H9 (cell line): ENCODE measurements around the gene ACMSD. TPM values are rescaled to one million over a fixed set of nuclear protein-coding genes. Genes with fewer than 3 reads are reported as not detected.

Experiments used
- DNase-seq: peaks from one replicate; pipeline ENCODE4 v3.0.0-alpha.2; 2017
- H2AFZ ChIP-seq: one replicate; pipeline ENCODE4 v1.6.1; 2013; ENCODE audit warnings: mild to moderate bottlenecking, low read length, control low read depth, moderate library complexity
- H2AK5ac ChIP-seq: 2 replicates; pipeline ENCODE4 v1.6.1; 2013; ENCODE audit warnings: low read length, control low read depth, mixed read lengths; ENCODE audit not compliant: insufficient read length
- H2BK120ac ChIP-seq: one replicate; pipeline ENCODE4 v1.6.1; 2013; ENCODE audit warnings: low read depth, mild to moderate bottlenecking, low read length, control low read depth, inconsistent platforms; ENCODE audit not compliant: poor library complexity, severe bottlenecking
- H2BK12ac ChIP-seq: 2 replicates; pipeline ENCODE4 v1.6.1; 2013; ENCODE audit warnings: low read length, control low read depth, mixed read lengths, low read depth; ENCODE audit not compliant: insufficient read length
- H2BK15ac ChIP-seq: 2 replicates; pipeline ENCODE4 v1.6.1; 2013; ENCODE audit warnings: low read depth, low read length, control low read depth
- H2BK20ac ChIP-seq: one replicate; pipeline ENCODE4 v1.6.1; 2013; ENCODE audit warnings: low read depth, mild to moderate bottlenecking, low read length, control low read depth, inconsistent platforms; ENCODE audit not compliant: poor library complexity, severe bottlenecking
- H2BK5ac ChIP-seq: 2 replicates; pipeline ENCODE4 v1.6.1; 2013; ENCODE audit warnings: low read length, control low read depth, mixed read lengths; ENCODE audit not compliant: insufficient read length
- H3K14ac ChIP-seq: 2 replicates; pipeline ENCODE4 v1.6.1; 2013; ENCODE audit warnings: low read length, control low read depth; ENCODE audit not compliant: insufficient read depth
- H3K18ac ChIP-seq: 2 replicates; pipeline ENCODE4 v1.6.1; 2013; ENCODE audit warnings: low read depth, mild to moderate bottlenecking, mixed read lengths, low read length, control low read depth; ENCODE audit not compliant: insufficient read length
- H3K23ac ChIP-seq: 2 replicates; pipeline ENCODE4 v1.6.1; 2013; ENCODE audit warnings: low read length, control low read depth, mixed read lengths, low read depth; ENCODE audit not compliant: insufficient read length
- H3K23me2 ChIP-seq: 2 replicates; pipeline ENCODE4 v1.6.1; 2013; ENCODE audit warnings: low read depth, mild to moderate bottlenecking, mixed read lengths, low read length, control low read depth; ENCODE audit not compliant: insufficient read length, poor library complexity, severe bottlenecking
- H3K27ac ChIP-seq: 2 replicates; pipeline ENCODE4 v1.5.1; 2013; ENCODE audit warnings: low read length, control low read depth, mixed read lengths, low read depth; ENCODE audit not compliant: insufficient read length
- H3K27me3 ChIP-seq: 2 replicates; pipeline ENCODE4 v1.6.1; 2013; ENCODE audit warnings: low read length, control low read depth, inconsistent platforms; ENCODE audit not compliant: insufficient read depth
- H3K4ac ChIP-seq: 2 replicates; pipeline ENCODE4 v1.6.1; 2013; ENCODE audit warnings: low read depth, mild to moderate bottlenecking, control low read depth, inconsistent platforms, low read length, moderate library complexity
- H3K4me1 ChIP-seq: 2 replicates; pipeline ENCODE4 v1.6.1; 2013; ENCODE audit warnings: low read length, control low read depth, inconsistent platforms; ENCODE audit not compliant: insufficient read depth
- H3K4me2 ChIP-seq: 2 replicates; pipeline ENCODE4 v1.6.1; 2013; ENCODE audit warnings: low read length, control low read depth, mixed read lengths; ENCODE audit not compliant: insufficient read length, insufficient read depth
- H3K56ac ChIP-seq: 2 replicates; pipeline ENCODE4 v1.6.1; 2013; ENCODE audit warnings: low read depth, mild to moderate bottlenecking, mixed read lengths, low read length, control low read depth; ENCODE audit not compliant: insufficient read length
- H3K79me1 ChIP-seq: 2 replicates; pipeline ENCODE4 v1.6.1; 2013; ENCODE audit warnings: low read depth, mild to moderate bottlenecking, moderate library complexity, low read length, control low read depth, inconsistent platforms; ENCODE audit not compliant: insufficient read depth, poor library complexity, severe bottlenecking
- H3K79me2 ChIP-seq: 2 replicates; pipeline ENCODE4 v1.6.1; 2013; ENCODE audit warnings: low read length, control low read depth, inconsistent platforms; ENCODE audit not compliant: insufficient read depth
- H3K9ac ChIP-seq: 2 replicates; pipeline ENCODE4 v1.6.1; 2013; ENCODE audit warnings: low read length, control low read depth, mixed read lengths; ENCODE audit not compliant: insufficient read length; ENCODE audit errors: extremely low read depth
- H3K9me3 ChIP-seq: one replicate; pipeline ENCODE4 v1.6.1; 2013; ENCODE audit warnings: low read depth, low read length, inconsistent platforms; ENCODE audit not compliant: control insufficient read depth
- H3T11ph ChIP-seq: one replicate; pipeline ENCODE4 v1.6.1; 2013; ENCODE audit warnings: mild to moderate bottlenecking, low read length, control low read depth, inconsistent platforms
- H4K20me1 ChIP-seq: one replicate; pipeline ENCODE4 v1.6.1; 2013; ENCODE audit not compliant: control insufficient read depth, insufficient read length, insufficient read depth
- H4K5ac ChIP-seq: 2 replicates; pipeline ENCODE4 v1.6.1; 2013; ENCODE audit warnings: low read depth, mild to moderate bottlenecking, mixed read lengths, low read length, control low read depth; ENCODE audit not compliant: insufficient read length
- H4K8ac ChIP-seq: replicated peaks from 2 replicates; pipeline ENCODE4 v1.6.1; 2013; ENCODE audit warnings: low read length, control low read depth, mixed read lengths, low read depth; ENCODE audit not compliant: insufficient read length
- H4K91ac ChIP-seq: 2 replicates; pipeline ENCODE4 v1.6.1; 2013; ENCODE audit warnings: low read depth, mild to moderate bottlenecking, moderate library complexity, mixed read lengths, low read length, control low read depth; ENCODE audit not compliant: insufficient read length
- H3K27ac Mint-ChIP-seq, 3 experiments: 2 replicates in 2 of 3; 3 replicates in 1 of 3; pipeline ENCODE4 v1.8.0; 2020 to 2021; ENCODE audit warnings: mixed read lengths in 3 of 3, mild to moderate bottlenecking in 1 of 3, moderate library complexity in 1 of 3
- H3K27me3 Mint-ChIP-seq: 2 replicates; pipeline ENCODE4 v1.8.0; 2021; ENCODE audit warnings: low read depth, mild to moderate bottlenecking, moderate library complexity, mixed read lengths
- H3K36me3 Mint-ChIP-seq, 3 experiments: 2 replicates in 2 of 3; 3 replicates in 1 of 3; pipeline ENCODE4 v1.8.0; 2020 to 2021; ENCODE audit warnings: low read depth in 3 of 3, mixed read lengths in 3 of 3; ENCODE audit not compliant: insufficient read depth in 1 of 3
- H3K4me1 Mint-ChIP-seq, 2 experiments: 2 replicates each; pipeline ENCODE4 v1.8.0; 2020; ENCODE audit warnings: mixed read lengths in 2 of 2
- H3K4me3 Mint-ChIP-seq, 2 experiments: 2 replicates in 1 of 2; 3 replicates in 1 of 2; pipeline ENCODE4 v1.8.0; 2020 to 2021; ENCODE audit warnings: mild to moderate bottlenecking in 2 of 2, mixed read lengths in 2 of 2, moderate library complexity in 1 of 2
- H3K9me3 Mint-ChIP-seq, 2 experiments: 2 replicates in 1 of 2; 3 replicates in 1 of 2; pipeline ENCODE4 v1.8.0; 2020; ENCODE audit warnings: mild to moderate bottlenecking in 2 of 2, mixed read lengths in 2 of 2, moderate library complexity in 1 of 2
- CTCF ChIP-seq: fragments of 200-600 bp; sonication (generic); conservative IDR thresholded peaks from 3 replicates; pipeline ENCODE4 v1.8.0; 2021; ENCODE audit warnings: antibody characterized with exemption, mild to moderate bottlenecking
- WGBS: extraction: QIAGEN DNeasy Blood & Tissue Kit; methylation state at CpG from one replicate; pipeline ENCODE4 v1.1.7; 2013; ENCODE audit warnings: missing lambda C conversion rate, low lambda C conversion rate, mixed read lengths; ENCODE audit not compliant: insufficient read length; ENCODE audit errors: extremely low coverage; 5-methylcytosine and 5-hydroxymethylcytosine counted together
- total RNA-seq: library from RNA; stranded (reverse); gene quantifications from 2 replicates; pipeline ENCODE4 v1.2.1, GENCODE V29; 2021

The ACMSD gene
- total RNA-seq, 1 experiment from 2014 or later = not detected

- Histone ChIP-seq H3K27me3 (no peaks in the 10 kb centered on the region), H2BK5ac (no peak overlapping the region), H3K79me1 (no peaks in the 10 kb centered on the region), H3K23ac (no peak overlapping the region), H2AFZ (no peak overlapping the region), H2BK15ac (no peak overlapping the region), H2BK12ac (no peak overlapping the region), H3K4me1 (no peaks in the 10 kb centered on the region), H4K91ac (no peak overlapping the region), H3K18ac (no peak overlapping the region), H4K8ac (no peak overlapping the region), H4K5ac (no peak overlapping the region), H4K20me1 (no peaks in the 10 kb centered on the region), H2BK120ac (no peak overlapping the region), H3K27ac (no peak overlapping the region), H3K4me2 (no peak overlapping the region), H2AK5ac (no peak overlapping the region), H3K79me2 (no peaks in the 10 kb centered on the region), H3T11ph (no peak overlapping the region), H3K14ac (no peak overlapping the region), H3K23me2 (no peaks in the 10 kb centered on the region), H3K56ac (no peak overlapping the region), H3K9me3 (no peaks in the 10 kb centered on the region), H3K4ac (no peak overlapping the region), H3K9ac (no peak overlapping the region), H2BK20ac (no peak overlapping the region)
- no peak overlapping the region for H3K4me3 Mint-ChIP-seq
- WGBS = no CpG with 5 or more reads among the region's 3 CpGs
- H3K4me1 Mint-ChIP-seq = peaks cover 0 to 4% of the 10 kb centered on the region in 2 experiments; a peak in 1 of 4 replicates
- no peaks in the 10 kb centered on the region; a peak in 1 of 5 replicates for H3K9me3 Mint-ChIP-seq
- TF ChIP-seq CTCF = peak; percentile 55
- H3K27me3 Mint-ChIP-seq = peaks cover 4% of the 10 kb centered on the region
- no peaks in the 10 kb centered on the region for H3K36me3 Mint-ChIP-seq
- no peak overlapping the region for H3K27ac Mint-ChIP-seq
- DNase-seq = no peak
Observed at GRCh38 chr2:134790487-134790886, 47.9 kb upstream of the ACMSD start.
